ENCODE data around the gene PACRG. TPM values are rescaled to one million over a fixed set of nuclear protein-coding genes. Genes with fewer than 3 reads are reported as not detected.

The PACRG gene
- total RNA-seq, 4 donors from 2014 or later, result 0.95 to 1.3 TPM; not detected in 2

- Histone ChIP-seq H3K4me3 (no peak overlapping the region), H3K9me3 (no peaks in the 10 kb centered on the region), H3K27ac (no peak overlapping the region), H3K36me3 (no peaks in the 10 kb centered on the region), H3K27me3 (no peaks in the 10 kb centered on the region), H3K4me1 (no peaks in the 10 kb centered on the region)
- WGBS, 2 donors, result 93% methylated on average over 15 to 21 of the region's 27 CpGs
- intact Hi-C loops (cut with DNase I), result no loop called here
- TF ChIP-seq POLR2A (IDR thresholded peaks at IDR 0.05) (no peak), CTCF (IDR thresholded peaks at IDR 0.05) (no peak)
- no peak for DNase-seq
Observed at GRCh38 chr6:163100259-163100658, 372.5 kb downstream of the PACRG start.

- intact Hi-C loops (cut with DNase I), result no loop called here
- Histone ChIP-seq H3K27ac (no peak overlapping the region), H3K36me3 (no peaks in the 10 kb centered on the region), H3K9me3 (peaks cover 0 to 13% (median 12%) of the 10 kb centered on the region in 3 donors), H3K4me1 (no peaks in the 10 kb centered on the region), H3K27me3 (no peaks in the 10 kb centered on the region), H3K4me3 (no peak overlapping the region)
- TF ChIP-seq POLR2A (IDR thresholded peaks at IDR 0.05) (no peak), CTCF (IDR thresholded peaks at IDR 0.05) (no peak)
- DNase-seq, result no peak
- 80% methylated on average over 2 of the region's 2 CpGs for WGBS, 2 donors
Observed at GRCh38 chr6:163113358-163113962, 385.7 kb downstream of the PACRG start.

GRCh38 chr6:163118941-163119340 is 391.2 kb downstream of the PACRG start:
- no peak for DNase-seq
- Histone ChIP-seq H3K9me3 (no peaks in the 10 kb centered on the region), H3K27ac (no peak overlapping the region), H3K36me3 (no peaks in the 10 kb centered on the region), H3K4me1 (no peaks in the 10 kb centered on the region), H3K27me3 (no peaks in the 10 kb centered on the region), H3K4me3 (no peak overlapping the region)
- intact Hi-C loops (cut with DNase I), result no loop called here
- no peak for TF ChIP-seq CTCF (IDR thresholded peaks at IDR 0.05)
- TF ChIP-seq POLR2A (IDR thresholded peaks at IDR 0.05), result no peak
- 91 to 95% methylated on average over 6 of the region's 6 CpGs for WGBS, 2 donors

DNA sequence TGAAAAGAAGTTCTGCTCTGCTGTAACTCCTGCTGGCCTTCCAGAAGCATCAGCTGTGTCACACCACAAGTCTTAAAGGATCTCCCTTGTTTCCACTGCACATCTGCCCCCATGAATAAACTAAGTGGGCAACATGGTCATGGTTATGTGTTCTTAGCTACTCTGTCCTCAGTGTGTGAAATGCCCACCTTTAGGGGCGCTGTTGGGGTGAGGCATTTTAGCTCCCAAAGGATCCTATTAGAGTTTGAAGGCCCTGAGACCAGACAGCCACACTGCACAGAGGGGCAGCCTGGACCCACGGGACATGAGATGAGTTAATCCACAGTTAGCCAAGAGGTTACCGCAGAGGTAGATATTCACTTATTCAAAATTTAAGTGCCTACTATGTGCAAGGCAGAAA is 392.4 kb downstream of the PACRG start:
- TF ChIP-seq CTCF (IDR thresholded peaks at IDR 0.05) (no peak), POLR2A (IDR thresholded peaks at IDR 0.05) (no peak)

GRCh38 chr6:163121270-163121669 is 393.5 kb downstream of the PACRG start:
- no peaks in the 10 kb centered on the region for H3K27me3 ChIP-seq
- no peak overlapping the region for H3K4me3 ChIP-seq
- no peak for DNase-seq
- H3K27ac ChIP-seq, result no peak overlapping the region
- H3K9me3 ChIP-seq, result no peaks in the 10 kb centered on the region
- intact Hi-C loops (cut with DNase I), result no loop called here
- TF ChIP-seq POLR2A (IDR thresholded peaks at IDR 0.05) (no peak), CTCF (IDR thresholded peaks at IDR 0.05) (no peak)
- H3K4me1 ChIP-seq, result no peaks in the 10 kb centered on the region
- H3K36me3 ChIP-seq, result no peaks in the 10 kb centered on the region
- WGBS, 2 donors, result 77 to 80% methylated on average over 5 of the region's 5 CpGs

More for the DNA sequence above, 392.4 kb downstream of the PACRG start:
- Histone ChIP-seq H3K4me1 (no peaks in the 10 kb centered on the region), H3K9me3 (no peaks in the 10 kb centered on the region), H3K27me3 (no peaks in the 10 kb centered on the region), H3K36me3 (no peaks in the 10 kb centered on the region), H3K4me3 (no peak overlapping the region), H3K27ac (no peak overlapping the region)
- 97 to 100% methylated on average over 1 to 2 of the region's 3 CpGs for WGBS, 2 donors
- DNase-seq, result no peak
- intact Hi-C loops (cut with DNase I), result no loop called here
